SU-DHL-6 (cell line): ENCODE results near the gene GAMT.

Experiments
- CTCF ChIP-seq: fragments of 200-600 bp; sonication (generic); IDR thresholded peaks from one replicate; pipeline ENCODE4 v1.5.1; 2017; ENCODE audit warnings: antibody characterized with exemption, mild to moderate bottlenecking, low read length, moderate library complexity; ENCODE audit not compliant: insufficient read depth, poor library complexity, severe bottlenecking
- EZH2phosphoT487 ChIP-seq: fragments of 200-600 bp; sonication (generic), shearing (Covaris generic); conservative IDR thresholded peaks from 2 replicates; pipeline ENCODE4 v1.6.1; 2018; ENCODE audit warnings: mild to moderate bottlenecking, antibody characterized with exemption, low read length, moderate library complexity, mixed read lengths

DNA sequence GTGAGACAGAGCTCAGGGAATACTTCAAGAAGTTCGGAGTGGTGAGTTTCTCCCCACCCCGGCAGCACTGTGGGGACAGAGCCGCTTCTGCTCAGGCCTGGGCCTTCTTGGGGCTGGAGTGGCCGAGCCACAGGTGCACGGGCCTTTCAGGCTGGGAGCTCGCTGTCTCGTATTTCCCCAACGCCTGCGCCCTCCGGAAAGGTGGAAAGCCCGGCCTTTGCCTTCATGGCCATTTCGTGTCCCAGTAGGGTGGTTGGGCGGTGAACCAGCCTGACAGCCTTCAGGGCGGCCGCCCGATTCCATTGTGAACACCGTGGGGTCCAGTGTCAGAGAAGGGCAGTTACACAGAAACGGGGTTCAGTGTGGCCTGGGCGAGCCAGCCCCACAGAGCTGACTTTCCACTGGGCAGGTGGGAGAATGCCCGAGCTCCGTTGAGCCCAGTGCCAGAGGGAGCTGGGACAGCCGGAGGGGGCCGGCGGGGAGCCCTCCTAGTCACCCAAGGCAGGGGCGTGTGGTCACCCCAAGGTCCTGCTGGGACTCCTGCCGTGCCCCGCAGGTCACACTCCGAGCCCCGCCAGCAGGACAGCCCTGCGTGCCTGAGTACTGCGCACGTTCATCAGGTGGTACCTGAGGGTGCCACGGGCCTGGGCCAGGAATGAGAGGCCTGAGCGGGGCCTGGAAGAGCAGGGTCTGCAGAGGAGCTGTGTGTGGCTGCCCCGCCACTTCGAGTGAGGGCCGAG lies 20.0 kb upstream of the GAMT start:
- TF ChIP-seq CTCF (no peak), EZH2phosphoT487 (no peak)
